Femur (tissue), 1 donor: ENCODE results near the gene NBAS.
"Not testable (repeated sequence)": the region's sequence is repeated elsewhere in the genome, so short reads cannot be mapped to it uniquely, and the experiment has no call there.

ENCODE experiments used
- DNase-seq: peaks from one replicate; pipeline ENCODE4 v3.0.0-alpha.2; 2017

NBAS gene

DNA sequence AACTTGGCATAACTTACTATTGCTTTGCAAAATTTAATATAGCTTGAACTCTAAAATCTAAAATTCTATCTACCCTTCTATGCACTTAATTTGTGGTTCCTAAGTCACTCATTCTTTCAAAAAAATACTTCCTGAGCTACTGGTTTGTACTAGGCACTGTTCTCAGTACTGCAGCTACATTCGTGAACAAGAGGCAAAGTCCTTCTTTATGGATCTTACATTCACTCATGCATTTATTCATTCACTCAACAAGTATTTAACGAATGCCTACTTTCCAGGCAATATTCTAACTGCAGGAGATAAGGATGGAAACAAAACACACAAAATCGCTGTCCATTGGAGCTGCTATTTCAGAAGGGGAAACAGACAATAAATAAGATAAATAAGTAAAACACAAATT is 104.8 kb downstream of the NBAS start:
- no peak for DNase-seq

DNA sequence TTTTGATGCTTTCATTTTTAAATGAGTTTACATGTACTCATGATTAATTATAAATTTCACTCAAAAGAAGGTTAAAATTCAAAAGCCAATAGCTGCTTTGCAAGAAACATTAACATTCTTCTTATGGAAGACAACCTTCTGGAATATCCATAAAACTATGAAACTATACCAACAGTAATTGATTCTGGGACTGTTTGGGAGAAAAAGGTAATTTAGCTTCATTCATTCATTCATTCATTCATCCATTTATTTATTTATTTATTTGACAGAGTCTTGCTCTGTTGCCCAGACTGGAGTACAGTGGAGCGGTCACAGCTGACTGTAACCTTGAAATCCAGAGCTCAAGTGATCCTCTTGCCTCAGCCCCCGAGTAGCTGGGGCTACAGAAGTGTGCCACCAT is 110.3 kb downstream of the NBAS start:
- DNase-seq: no peak

DNA sequence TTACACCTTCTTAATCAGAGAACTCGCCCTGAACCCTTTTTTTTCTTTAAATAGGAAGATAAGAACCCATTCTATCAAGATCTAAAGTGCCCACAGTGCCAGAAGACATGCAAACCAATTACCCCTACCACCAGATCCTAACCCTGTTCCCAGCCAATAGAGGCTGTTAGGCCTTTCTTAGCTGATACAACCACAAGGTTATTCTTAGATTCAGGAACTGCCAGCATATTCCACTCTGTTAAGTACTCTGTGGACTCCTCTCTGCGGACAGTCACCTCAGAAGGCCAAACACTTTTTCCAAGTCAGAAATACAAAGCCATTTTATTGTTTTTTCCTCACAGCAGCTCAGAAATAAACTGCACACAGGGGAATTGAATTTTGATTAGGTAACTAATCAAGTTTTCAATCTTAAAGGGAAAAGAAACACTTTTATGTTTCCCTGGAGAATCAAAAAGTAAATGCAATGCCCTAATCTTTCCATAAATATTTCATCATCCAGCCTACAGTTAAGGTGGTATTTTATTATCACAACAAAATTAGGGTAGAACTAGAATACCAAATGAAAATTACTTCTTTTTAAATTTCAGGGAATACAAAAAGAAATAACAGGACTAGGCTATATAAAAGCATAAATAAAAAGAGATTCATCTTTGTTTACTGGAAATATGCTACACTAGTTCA is 111.4 kb downstream of the NBAS start:
- no peak for DNase-seq

DNA sequence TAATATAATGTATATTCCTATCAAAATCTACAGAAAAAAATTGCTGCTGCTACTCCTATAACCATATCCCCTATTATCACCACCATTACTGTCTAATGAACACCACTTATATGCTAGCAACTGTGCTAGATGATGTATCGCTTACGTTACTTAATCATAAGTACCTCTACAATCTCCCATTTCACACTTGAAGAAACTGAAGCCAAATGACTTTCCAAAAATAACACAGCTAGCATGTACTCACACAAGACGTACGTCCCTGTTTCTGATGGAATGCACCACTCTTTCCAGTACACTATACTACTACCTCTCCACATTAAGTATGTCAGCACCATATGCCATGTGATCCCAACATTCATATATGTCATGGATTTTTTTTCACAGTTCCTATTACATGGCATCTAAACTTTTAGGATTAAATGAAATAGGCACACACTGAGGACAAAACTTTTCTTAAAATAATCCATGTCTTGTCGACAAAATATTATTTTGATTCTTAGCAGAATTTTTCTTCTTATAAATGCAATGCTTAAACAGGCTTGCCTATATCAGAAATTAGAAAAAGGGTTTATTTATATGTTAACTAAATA is 112.8 kb downstream of the NBAS start:
- no peak for DNase-seq

DNA sequence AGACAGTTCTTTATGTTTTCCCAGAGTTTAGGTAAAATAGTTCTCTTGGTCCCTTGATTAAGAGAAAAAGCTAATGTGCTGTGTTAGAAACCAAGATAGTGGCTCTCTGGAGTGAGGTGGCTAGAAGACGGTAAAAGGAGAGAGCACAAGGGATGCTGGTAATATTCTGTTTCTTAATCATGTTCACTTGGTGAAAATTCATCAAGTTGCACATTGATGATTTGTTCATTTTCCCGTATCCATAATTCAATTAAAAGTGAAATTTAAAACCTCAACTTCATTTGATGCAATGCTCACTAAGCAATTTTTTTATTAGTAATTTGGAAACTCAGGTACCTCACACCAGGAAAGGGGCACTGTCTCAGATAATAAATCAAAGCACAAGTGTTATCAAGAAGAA is 113.8 kb downstream of the NBAS start:
- no peak for DNase-seq

DNA sequence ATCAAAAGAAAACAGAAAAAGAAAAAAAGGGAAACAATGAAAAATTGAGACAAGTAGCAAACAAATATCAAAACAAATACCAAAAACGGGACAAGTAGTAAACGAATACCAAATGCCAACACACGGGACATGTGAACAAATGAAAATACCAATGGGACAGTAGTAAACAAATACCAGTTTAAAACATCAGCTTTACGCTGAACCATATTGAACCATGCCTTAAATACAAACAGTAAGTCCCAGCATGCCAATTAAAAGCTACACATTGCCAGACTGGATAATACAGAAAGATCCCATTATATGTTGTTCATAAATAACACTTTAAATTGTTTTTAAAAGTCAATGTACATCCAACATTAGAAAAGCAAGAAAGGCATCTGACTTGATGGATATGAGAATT is 114.2 kb downstream of the NBAS start:
- DNase-seq: no peak

DNA sequence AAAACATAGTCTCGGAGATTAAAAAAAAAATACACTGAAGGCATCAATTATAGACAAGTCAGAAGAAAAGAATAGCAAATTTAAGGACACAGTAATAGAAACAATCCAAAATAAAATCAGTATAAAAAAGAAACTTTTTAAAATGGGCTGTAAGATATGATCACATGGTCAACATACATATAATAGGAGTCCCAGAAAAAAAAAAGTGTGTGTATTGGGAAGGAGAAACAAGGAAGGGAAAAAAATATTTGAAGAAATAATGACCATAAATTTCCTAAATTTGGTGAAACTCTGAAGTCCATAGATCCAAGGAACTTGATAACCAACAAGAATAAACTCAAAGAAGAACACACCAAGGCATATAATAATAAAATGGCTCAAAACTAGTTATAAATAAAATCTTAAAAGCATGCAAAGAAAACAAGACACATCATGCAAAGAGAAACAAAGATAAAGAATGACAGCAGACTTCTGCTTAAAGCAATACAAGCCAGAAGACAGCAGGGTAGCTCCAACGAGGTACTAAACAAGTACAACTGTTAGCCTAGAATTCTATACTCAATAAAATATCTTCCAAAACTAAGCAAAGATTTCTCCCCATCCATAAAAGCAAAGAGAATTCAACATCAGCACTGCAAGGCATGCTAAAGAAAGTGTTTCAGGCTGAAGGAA is 115.1 kb downstream of the NBAS start:
- no peak for DNase-seq

DNA sequence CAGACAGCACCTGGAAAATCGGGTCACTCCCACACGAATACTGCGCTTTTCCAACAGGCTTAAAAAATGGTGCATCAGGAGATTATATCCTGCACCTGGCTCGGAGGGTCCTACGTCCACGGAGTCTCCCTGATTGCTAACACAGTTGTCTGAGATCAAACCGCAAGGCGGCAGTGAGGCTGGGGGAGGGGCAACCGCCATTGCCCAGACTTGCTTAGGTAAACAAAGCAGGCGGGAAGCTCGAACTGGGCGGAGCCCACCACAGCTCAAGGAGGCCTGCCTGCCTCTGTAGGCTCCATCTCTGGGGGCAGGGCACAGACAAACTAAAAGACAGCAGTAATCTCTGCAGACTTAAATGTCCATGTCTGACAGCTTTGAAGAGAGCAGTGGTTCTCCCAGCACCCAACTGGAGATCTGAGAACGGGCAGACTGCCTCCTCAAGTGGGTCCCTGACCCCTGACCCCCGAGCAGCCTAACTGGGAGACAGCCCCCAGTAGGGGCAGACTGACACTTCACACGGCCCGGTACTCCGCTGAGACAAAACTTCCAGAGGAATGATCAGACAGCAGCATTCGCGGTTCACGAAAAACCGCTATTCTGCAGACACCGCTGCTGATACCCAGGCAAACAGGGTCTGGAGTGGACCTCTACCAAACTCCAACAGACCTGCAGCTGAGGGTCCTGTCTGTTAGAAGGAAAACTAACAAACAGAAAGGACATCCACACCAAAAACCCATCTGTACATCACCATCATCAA is 121.2 kb downstream of the NBAS start:
- DNase-seq: not testable (repeated sequence)

DNA sequence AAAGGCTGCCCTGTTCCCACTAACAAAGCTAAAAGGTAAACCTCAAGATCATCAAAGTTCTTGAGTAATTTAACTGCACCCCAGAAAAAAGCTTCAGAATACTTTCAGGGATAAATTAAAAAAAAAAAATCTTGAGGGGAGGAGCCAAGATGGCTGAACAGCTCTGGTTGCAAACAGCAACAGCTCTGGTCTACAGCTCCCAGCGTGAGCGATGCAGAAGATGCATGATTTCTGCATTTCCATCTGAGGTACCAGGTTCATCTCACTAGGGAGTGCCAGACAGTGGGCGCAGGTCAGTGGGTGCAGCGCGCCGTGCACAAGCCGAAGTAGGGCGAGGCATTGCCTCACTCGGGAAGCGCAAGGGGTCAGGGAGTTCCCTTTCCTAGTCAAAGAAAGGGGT is 121.8 kb downstream of the NBAS start:
- DNase-seq: not testable (repeated sequence)

DNA sequence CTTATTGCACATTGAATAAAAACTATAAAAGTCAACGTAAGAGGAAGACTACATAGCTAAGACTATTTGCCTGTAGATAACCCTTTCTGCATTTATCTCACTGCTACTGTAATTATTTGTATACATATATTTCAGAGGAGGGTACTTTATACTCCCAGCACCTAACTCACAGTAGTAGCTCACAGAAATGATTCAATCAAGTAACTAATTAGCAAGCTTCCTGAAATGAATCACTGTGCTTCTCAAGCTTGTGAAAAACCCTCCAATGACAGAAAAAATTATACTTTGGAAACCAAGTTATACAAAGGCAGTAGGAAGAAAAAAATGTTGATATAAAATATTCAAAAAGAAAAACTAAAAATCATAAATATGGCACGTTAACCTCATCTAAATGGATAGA is 124.9 kb downstream of the NBAS start:
- no peak for DNase-seq

DNA sequence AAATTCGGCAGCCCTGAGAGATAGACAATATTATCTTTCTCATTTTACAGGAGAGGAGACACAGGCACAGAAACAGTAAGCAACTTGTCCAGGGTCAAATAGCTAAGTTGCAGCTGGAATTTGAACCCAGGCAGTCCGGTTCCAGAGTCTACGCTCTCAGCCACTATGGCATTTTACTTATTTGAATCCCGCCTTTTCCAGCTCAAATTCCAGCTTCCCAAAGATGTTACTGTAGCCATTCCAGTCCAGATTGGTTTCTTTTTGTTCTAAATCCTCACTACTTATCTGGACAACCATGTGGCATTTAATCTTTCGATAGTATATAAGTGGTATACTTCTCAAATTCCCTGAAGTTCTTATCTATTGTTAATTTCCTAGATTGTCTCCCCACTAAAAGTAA is 125.7 kb downstream of the NBAS start:
- DNase-seq: no peak

DNA sequence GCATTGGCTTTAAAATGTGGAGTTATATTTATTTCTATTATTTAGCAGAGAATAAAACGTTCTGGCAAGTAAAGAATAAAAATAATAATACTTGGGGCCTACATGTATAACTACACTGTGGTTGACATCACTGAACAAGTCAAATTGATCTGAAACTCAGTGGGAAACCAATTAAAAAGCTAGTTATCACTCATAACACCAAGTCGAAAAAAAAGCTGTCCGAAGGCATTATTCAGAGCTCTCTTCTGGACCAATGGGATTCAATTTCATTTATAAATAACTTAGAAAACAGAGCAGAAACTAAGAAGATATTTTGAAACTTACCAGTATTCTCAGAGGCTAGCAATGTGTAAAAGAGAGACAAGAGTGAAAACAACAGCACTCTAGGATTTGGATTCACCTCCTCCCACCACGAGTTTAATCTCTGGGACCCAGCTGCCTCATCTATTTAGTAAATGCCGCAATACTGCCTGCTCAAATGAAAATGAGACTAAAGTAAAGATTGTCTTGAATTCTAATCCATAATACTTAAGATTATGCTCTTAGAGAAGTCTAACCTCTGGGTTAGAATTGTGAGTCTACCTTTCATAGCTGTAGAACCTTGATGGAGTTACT is 128.4 kb downstream of the NBAS start:
- DNase-seq: no peak

DNA sequence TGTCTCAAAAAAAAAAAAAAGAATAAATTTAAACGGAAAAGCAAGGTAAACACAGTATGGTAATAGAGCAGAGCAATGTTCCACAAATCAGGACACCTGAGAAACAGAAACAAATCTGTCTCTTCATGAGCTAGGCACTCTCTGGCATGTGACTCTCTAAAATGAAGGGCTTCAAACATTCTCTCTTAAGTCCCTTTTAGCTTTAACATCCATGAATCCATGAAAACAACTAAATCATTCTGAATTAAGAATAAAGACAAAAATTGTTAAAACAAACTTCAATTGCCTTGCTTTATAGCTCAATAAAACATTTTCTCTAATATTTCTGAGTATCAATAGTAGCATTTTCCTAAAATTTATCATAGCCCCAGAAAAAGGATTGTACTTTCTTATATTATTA is 132.1 kb downstream of the NBAS start:
- no peak for DNase-seq

DNA sequence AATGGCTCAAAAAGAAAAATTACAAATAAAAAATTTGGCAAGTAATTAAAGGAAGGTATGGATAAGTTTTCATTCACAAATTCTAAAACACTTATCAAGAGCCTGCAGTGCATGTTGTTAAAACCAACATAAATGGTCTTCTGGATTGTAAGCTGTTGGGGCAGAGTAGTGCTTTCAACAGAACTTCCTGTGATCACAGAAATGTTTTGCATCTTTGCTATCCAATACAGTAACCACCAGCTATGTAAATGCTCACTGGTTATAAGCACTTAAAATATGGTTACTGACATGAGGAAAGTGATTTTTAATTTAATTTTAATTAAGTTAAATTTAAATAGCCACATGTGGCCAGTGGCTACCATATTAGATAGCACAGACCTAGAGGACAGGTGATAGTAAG is 133.1 kb downstream of the NBAS start:
- DNase-seq: no peak

DNA sequence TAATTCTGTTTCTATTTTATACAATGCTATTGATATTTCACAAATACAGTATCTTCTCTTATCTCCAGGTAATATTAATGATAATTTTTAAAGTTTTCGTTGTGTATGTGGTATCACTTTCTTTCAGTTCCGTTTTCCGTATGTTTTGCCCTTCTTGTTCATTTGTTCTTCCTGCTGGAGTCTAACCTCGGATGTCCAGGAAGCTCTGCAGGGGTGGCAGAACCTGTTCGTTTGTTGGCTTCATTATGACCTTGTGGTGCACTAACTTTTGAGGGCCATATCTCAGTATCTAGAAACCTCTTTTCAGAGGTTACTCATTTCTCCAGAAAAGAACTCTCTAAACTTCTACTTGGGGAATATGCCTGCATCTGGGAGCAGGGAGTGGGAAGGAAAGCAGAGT is 134.5 kb downstream of the NBAS start:
- no peak for DNase-seq

DNA sequence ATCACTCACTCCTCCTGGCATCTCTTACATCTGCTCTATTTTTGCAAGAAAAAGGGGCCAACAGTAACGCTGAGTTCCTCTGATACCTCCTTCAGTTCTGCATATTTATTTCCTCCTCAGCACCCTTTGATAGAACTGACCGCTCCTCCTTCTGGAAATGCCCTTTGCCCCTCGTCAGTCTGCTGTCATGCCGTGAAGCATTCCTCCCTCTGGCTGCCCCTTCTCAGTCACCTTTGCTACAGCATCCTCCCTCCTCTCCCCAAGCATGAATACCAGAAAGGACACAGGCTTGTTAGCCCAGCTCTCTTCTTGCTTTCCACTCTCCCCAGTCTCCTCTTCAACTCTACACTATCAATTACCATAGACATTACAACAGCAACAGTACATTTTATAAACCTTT is 135.4 kb downstream of the NBAS start:
- no peak for DNase-seq

DNA sequence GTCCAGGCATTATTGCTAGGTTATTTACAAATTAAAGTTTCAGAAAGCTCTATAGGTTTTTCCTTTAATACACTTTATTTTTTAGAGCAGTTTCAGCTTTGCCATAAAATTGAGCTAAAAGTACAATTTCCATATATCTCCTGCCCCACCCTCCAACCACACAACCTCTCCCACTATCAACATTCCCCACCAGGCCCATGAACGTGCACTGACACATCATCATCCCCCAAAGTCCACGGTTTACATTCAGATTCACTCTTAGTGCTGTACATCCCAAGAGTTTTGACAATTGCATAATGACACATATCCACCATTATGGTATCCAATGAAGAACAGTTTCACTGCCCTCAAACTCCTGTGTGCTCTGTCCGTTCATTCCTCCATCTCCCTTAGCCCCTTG is 139.4 kb downstream of the NBAS start:
- no peak for DNase-seq

DNA sequence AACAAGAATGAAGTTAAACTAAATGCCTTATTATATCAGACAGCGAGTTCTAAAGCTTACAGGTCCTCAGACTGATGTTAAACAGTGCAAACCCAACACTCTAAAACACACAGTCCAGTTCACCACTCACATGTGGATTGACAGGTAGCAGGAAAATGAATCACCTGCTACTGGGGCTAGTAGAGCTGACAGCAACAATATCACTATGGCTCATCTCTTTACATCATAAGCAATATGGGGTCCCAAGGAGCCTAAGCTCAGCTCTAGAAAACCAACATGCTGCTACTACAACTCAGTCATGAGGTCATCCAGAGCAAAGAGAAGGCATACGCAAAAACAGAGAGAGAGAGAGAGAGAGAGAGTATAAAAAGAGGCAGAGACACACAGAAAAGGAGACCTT is 145.4 kb downstream of the NBAS start:
- DNase-seq: no peak

DNA sequence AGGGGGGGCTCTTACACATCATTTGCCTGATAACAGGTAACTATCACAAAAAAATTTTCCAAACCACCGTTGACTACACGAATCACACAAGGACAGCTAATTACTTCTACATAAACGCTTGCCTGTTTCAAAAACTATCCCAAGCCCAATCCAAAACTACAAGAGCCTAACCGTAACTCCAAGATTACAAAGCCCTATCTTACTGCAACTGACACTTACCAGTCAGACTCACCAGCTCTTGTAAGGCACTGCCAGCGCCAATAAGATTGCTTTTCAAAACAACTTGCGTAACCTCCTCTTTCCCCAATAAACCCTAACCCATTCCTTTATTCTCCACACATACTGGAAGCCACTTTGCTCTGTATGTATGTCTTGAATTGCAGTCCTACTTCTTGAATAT is 148.4 kb downstream of the NBAS start:
- DNase-seq: no peak

DNA sequence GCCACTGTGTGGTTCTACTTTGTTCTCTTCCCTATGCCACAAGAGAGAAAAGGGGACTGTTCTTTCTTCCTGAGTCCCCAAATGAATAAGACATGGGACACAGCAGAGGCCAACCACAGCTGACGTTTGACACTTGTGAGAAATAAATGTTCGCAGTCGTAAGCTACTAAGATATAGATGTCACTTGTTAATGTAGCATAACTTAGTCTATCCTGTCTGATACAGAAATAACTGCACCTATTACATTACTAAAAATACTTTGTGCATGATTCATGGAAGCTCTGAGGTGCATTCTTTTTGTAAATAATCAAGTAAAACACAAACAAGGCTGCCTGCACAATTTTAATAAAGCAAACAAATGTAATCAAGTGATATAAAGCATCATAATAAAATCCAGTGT is 148.8 kb downstream of the NBAS start:
- DNase-seq: no peak

DNA sequence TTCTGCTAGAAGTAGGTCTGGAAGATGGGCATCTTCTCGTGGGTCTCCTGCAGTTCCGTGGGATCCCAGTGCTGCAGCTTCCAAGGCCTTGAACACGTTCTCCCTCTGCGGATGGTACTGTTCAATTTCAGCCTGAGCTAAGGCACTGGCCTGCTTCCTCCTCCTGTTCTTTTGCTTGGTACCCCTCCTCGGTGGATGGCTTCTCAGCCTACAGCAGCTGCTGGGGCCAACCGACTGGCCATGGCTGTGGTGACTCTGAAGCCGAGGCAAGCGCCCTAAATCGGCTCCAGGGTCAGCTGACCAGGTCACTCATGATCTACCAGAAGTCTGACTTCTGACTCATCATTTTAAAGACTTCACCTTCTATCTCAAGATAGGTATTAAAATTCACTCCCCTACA is 150.2 kb downstream of the NBAS start:
- no peak for DNase-seq

DNA sequence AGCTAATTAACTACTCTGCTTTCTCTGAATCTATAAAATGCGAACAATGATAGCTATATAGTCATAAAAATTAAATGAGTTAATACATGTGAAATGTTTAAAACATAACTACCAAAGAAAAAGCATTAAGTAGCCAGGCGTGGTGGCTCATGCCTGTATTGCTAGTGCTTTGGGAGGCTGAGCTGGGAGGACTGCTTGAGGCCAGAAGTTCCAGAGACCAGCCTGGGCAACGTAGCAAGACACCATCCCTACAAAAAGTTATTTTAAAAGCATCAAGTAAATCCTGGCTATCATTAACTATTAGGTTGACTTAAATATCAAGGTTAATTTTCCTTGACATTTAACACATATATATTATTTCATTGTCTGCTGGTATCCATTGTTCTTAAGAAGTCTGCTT is 152.4 kb downstream of the NBAS start:
- DNase-seq: no peak

DNA sequence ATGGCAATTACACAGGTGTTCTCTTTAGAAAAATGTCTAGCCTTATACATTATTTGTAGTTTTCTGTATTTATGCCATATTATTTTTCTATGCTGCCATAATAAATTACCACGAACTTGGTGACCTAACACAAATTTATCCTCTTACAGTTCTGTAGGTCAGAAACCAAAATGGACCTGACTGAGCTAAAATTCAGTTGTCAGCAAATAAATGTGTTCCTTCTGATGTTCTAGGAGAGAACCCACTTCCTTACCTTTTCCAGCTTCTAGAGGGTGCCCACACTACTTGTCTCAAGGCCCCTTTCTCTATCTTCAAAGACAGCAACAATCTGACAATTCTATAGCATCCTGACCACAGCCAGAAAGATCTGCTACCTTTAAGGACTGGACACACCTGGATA is 153.5 kb downstream of the NBAS start:
- DNase-seq: no peak
